HepG2 (cell line): ENCODE data around the gene RGS11.

Source experiments
- BRCA1 ChIP-seq: sonication (generic); formaldehyde crosslinking; IDR thresholded peaks from 2 replicates; pipeline ENCODE4 v1.4.0; 2020; ENCODE audit warnings: missing genetic modification reagents
- CTCF ChIP-seq: sonication (generic); formaldehyde crosslinking; IDR thresholded peaks from 2 replicates; pipeline ENCODE4 v1.5.0; 2020; ENCODE audit warnings: mild to moderate bottlenecking, missing genetic modification reagents, moderate library complexity
- FOSL1 ChIP-seq: sonication (generic); formaldehyde crosslinking; IDR thresholded peaks from 2 replicates; pipeline ENCODE4 v1.9.0; 2021; ENCODE audit warnings: missing genetic modification reagents, borderline replicate concordance
- HDAC6 ChIP-seq: fragments of 200-600 bp; sonication (generic); IDR thresholded peaks from 2 replicates; pipeline ENCODE4 v1.7.0; 2017; ENCODE audit warnings: mild to moderate bottlenecking, antibody characterized with exemption, low read length, low read depth
- HNRNPH1 ChIP-seq: fragments of 200-400 bp; formaldehyde crosslinking; optimal IDR thresholded peaks from 2 replicates; pipeline ENCODE3; 2017; ENCODE audit warnings: mild to moderate bottlenecking, low read depth, low read length
- KDM4B ChIP-seq: sonication (generic); formaldehyde crosslinking; IDR thresholded peaks from 2 replicates; pipeline ENCODE4 v1.4.0; 2020; ENCODE audit warnings: missing genetic modification reagents
- MYC ChIP-seq: sonication (generic); formaldehyde crosslinking; IDR thresholded peaks from 2 replicates; pipeline ENCODE4 v1.9.0; 2021; ENCODE audit warnings: missing genetic modification reagents, borderline replicate concordance
- REST ChIP-seq, 2 experiments: IDR thresholded peaks; 2 replicates each; pipeline ENCODE4 v1.6.1; 2011 to 2012; ENCODE audit warnings: low read length in 2 of 2, borderline replicate concordance in 1 of 2, low read depth in 1 of 2, mild to moderate bottlenecking in 1 of 2, moderate library complexity in 1 of 2
- TCF12 ChIP-seq, 2 experiments: fragments of 450-650 bp in 1 of 2; sonication (generic) in 1 of 2; formaldehyde crosslinking in 1 of 2; IDR thresholded peaks; 2 replicates each; pipeline versions ENCODE4 v1.6.1 to v1.8.0; 2017 to 2022; ENCODE audit warnings: antibody characterized with exemption in 1 of 2, mild to moderate bottlenecking in 1 of 2, missing genetic modification reagents in 1 of 2, moderate library complexity in 1 of 2
- TOPORS ChIP-seq: sonication (generic); formaldehyde crosslinking; IDR thresholded peaks from 2 replicates; pipeline ENCODE4 v1.8.0; 2023; ENCODE audit warnings: mild to moderate bottlenecking, missing genetic modification reagents
- ZKSCAN8 ChIP-seq: IDR thresholded peaks from 2 replicates; pipeline ENCODE4 v1.6.1; 2016; ENCODE audit warnings: borderline replicate concordance, missing genetic modification reagents, missing compliant biosample characterization
- ZNF639 ChIP-seq: conservative IDR thresholded peaks from 2 replicates; pipeline ENCODE4 v1.6.1; 2018; ENCODE audit warnings: missing genetic modification reagents

DNA sequence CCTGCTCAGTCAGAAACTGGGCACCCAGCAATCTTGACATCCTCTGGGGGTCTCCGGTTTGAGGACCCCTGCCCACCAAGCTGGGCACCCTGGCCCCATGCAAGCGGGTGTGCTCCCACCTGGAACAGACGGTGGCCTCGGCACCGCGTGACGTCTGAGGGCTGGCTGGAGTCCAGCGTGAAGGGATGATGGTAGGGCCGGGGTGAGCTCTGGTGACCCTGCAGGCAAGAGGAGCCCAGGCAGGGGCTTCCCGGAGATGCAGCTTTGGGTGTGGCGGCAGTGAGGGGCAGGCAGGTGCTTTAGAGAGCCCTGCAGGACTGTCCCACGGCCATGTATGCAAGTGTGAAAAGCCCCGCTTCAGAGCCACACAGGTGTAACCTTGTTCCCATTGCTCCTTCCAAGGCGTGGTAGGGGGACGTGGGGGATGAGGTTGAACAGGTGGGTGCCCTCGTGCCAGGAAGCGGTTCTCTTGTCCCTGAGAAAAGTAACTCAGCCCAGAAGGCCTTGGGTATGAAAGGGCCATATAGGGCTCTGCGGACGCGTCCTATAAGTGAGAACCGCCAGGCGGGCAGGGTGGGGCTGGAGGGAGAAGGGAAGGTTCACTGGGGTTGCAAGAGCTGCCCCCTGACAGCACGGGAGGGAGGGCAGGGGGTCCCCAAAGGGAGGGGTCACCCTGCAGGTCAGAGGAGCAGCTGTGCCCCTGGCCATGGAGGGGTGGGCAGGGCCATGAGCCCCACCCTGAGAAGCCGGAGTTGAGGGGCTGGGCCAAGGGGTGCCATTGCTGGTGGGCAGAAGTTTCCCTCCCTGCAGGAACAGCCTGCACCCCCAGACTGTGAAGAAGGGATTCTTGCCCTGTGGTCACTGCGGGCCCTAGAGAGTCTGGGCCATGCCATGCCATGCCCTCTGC lies 9.2 kb downstream of the RGS11 start:
- TF ChIP-seq REST (IDR thresholded peaks at IDR 0.05; ENCODE audit: borderline replicate concordance in 1 of 2, low read depth in 1 of 2, low read length in 2 of 2) (no peak), MYC (no peak), BRCA1 (CRISPR knock-in tag) (no peak), HDAC6 (no peak), ZKSCAN8 (CRISPR knock-in tag) (no peak), HNRNPH1 (no peak), KDM4B (CRISPR knock-in tag) (no peak), TCF12 (IDR thresholded peaks at IDR 0.05) (no peak), TCF12 (CRISPR knock-in tag; IDR thresholded peaks at IDR 0.05) (no peak), FOSL1 (CRISPR knock-in tag) (no peak), CTCF (CRISPR knock-in tag) (no peak), ZNF639 (CRISPR knock-in tag) (no peak), TOPORS (CRISPR knock-in tag) (no peak)
